Measurements from ENCODE around the gene BFSP1.

The BFSP1 gene

GRCh38 chr20:17444091-17444490 is 87.1 kb downstream of the BFSP1 start:
- DNase-seq (ENCODE audit: low spot score in 2 of 2) (no peak), ATAC-seq (ENCODE audit: low read depth) (no peak)
- H3K4me3 Mint-ChIP-seq = no peak overlapping the region
- H3K27me3 Mint-ChIP-seq = peaks cover 12% of the 10 kb centered on the region
- peaks cover 7% of the 10 kb centered on the region for H3K9me3 Mint-ChIP-seq
- H3K36me3 Mint-ChIP-seq = no peaks in the 10 kb centered on the region
- no peak overlapping the region for H3K27ac Mint-ChIP-seq
- H3K4me1 Mint-ChIP-seq = no peaks in the 10 kb centered on the region

All from memory B cell (primary cell).